HEK293T (cell line): Measurements from ENCODE around the gene EFNB3.
A peak's percentile ranks its signal among the peaks of the same experiment; 100 is the strongest.

Source experiments
- CTCF ChIA-PET: fragments of 350-600 bp; formaldehyde crosslinking; extraction: SDS; loops from one replicate; lab custom pipeline; 2021; ENCODE audit warnings: antibody characterized with exemption, inconsistent platforms; lab: Yijun Ruan, JAX
- POLR2A ChIA-PET: fragments of 350-600 bp; formaldehyde crosslinking; extraction: SDS; loops from one replicate; lab custom pipeline; 2020; ENCODE audit warnings: antibody characterized with exemption, inconsistent platforms; lab: Yijun Ruan, JAX
- DNase-seq: peaks from one replicate; pipeline ENCODE4 v3.0.0; 2012; ENCODE audit warnings: mixed read lengths; ENCODE audit errors: extremely low spot score
- ARNT ChIP-seq: fragments of 450-650 bp; IDR thresholded peaks from 2 replicates; pipeline ENCODE4 v1.6.1; 2017; ENCODE audit warnings: mild to moderate bottlenecking
- BHLHE40 ChIP-seq: fragments of 450-650 bp; IDR thresholded peaks from 2 replicates; pipeline ENCODE4 v1.6.1; 2016; ENCODE audit warnings: mild to moderate bottlenecking, moderate library complexity, borderline replicate concordance
- CTBP1 ChIP-seq: fragments of 450-650 bp; IDR thresholded peaks from 2 replicates; pipeline ENCODE4 v1.6.1; 2016; ENCODE audit warnings: borderline replicate concordance
- ELF4 ChIP-seq: fragments of 450-650 bp; IDR thresholded peaks from 2 replicates; pipeline ENCODE4 v1.6.1; 2017; ENCODE audit warnings: antibody characterized with exemption
- FOXA1 ChIP-seq: fragments of 450-650 bp; IDR thresholded peaks from 2 replicates; pipeline ENCODE4 v1.6.1; 2016; ENCODE audit warnings: mild to moderate bottlenecking
- FOXK2 ChIP-seq: fragments of 450-650 bp; IDR thresholded peaks from 2 replicates; pipeline ENCODE4 v1.6.1; 2016; ENCODE audit warnings: mild to moderate bottlenecking
- FOXM1 ChIP-seq: fragments of 450-650 bp; IDR thresholded peaks from 2 replicates; pipeline ENCODE4 v1.6.1; 2017; ENCODE audit warnings: mild to moderate bottlenecking, borderline replicate concordance
- HDGF ChIP-seq: fragments of 450-650 bp; IDR thresholded peaks from 2 replicates; pipeline ENCODE4 v1.6.1; 2017; ENCODE audit warnings: antibody characterized with exemption, borderline replicate concordance
- L3MBTL2 ChIP-seq: fragments of 450-650 bp; conservative IDR thresholded peaks from 2 replicates; pipeline ENCODE4 v1.6.1; 2016; ENCODE audit warnings: mild to moderate bottlenecking
- LEF1 ChIP-seq: fragments of 450-650 bp; IDR thresholded peaks from 2 replicates; pipeline ENCODE4 v1.6.1; 2017; ENCODE audit warnings: mild to moderate bottlenecking, borderline replicate concordance
- NFRKB ChIP-seq: fragments of 450-650 bp; IDR thresholded peaks from 2 replicates; pipeline ENCODE4 v1.6.1; 2016; ENCODE audit warnings: mild to moderate bottlenecking, moderate library complexity
- PKNOX1 ChIP-seq: fragments of 450-650 bp; IDR thresholded peaks from 2 replicates; pipeline ENCODE4 v1.6.1; 2016
- SP1 ChIP-seq: fragments of 450-650 bp; IDR thresholded peaks from 2 replicates; pipeline ENCODE4 v1.6.1; 2017
- SUZ12 ChIP-seq: fragments of 450-650 bp; IDR thresholded peaks from 2 replicates; pipeline ENCODE4 v1.6.1; 2016; ENCODE audit warnings: mild to moderate bottlenecking
- TARDBP ChIP-seq: fragments of 450-650 bp; IDR thresholded peaks from 2 replicates; pipeline ENCODE4 v1.6.1; 2016
- ZNF384 ChIP-seq: fragments of 450-650 bp; IDR thresholded peaks from 2 replicates; pipeline ENCODE4 v1.6.1; 2016

Gene EFNB3

GRCh38 chr17:7744416-7744815 is 39.4 kb downstream of the EFNB3 start:
- ChIA-PET POLR2A (interaction anchor here (1.3 to 1.7 kb wide), 5 partner anchors 38 to 246 kb away, joined by 3 to 6 read pairs (median 5); partner anchors contain the start of genes KDM6B, NAA38 and TP53), CTCF (interaction anchor here (0.6 to 1.8 kb wide), 12 partner anchors 10 to 189 kb away, joined by 3 to 9 read pairs (median 4); partner anchors contain the start of gene KDM6B)
- TF ChIP-seq L3MBTL2 = no peak
- TF ChIP-seq ZNF384 = no peak; the same call in 1 of the 2 replicates
- TF ChIP-seq TARDBP = no peak
- no peak for TF ChIP-seq ELF4
- TF ChIP-seq FOXK2 = no peak
- no peak for TF ChIP-seq FOXA1
- TF ChIP-seq PKNOX1 = no peak; the same call in 1 of the 2 replicates
- DNase-seq = no peak

- TF ChIP-seq ELF4 (no peak), ZNF384 (peak; percentile 53; the same call in 1 of the 2 replicates)
- POLR2A ChIA-PET = interaction anchor here (0.9 to 1.4 kb wide), 2 partner anchors 111 to 244 kb away, joined by 3 read pairs; partner anchors contain the start of gene NAA38
- CTCF ChIA-PET = interaction anchor here (0.6 to 1.1 kb wide), 2 partner anchors 11 to 33 kb away, joined by 3 read pairs; no protein-coding TSS in a partner anchor
- DNase-seq = peak; percentile 39
Observed at GRCh38 chr17:7745748-7746470, 40.9 kb downstream of the EFNB3 start.

GRCh38 chr17:7747635-7748071 is 42.7 kb downstream of the EFNB3 start:
- POLR2A ChIA-PET = interaction anchor here (0.8 to 1.5 kb wide), 6 partner anchors 9 to 120 kb away, joined by 3 to 5 read pairs (median 3); partner anchors contain the start of genes NAA38 and SAT2
- DNase-seq = no peak
- TF ChIP-seq ZNF384 = no peak
- TF ChIP-seq PKNOX1 = no peak
- TF ChIP-seq FOXM1 = no peak
- TF ChIP-seq SP1 = no peak
- no peak for TF ChIP-seq L3MBTL2
- no peak for TF ChIP-seq ELF4
- CTCF ChIA-PET = interaction anchor here (1.0 kb wide), 1 partner anchor 34 kb away, joined by 4 read pairs; no protein-coding TSS in a partner anchor

- ChIA-PET CTCF (interaction anchor here (0.7 to 1.0 kb wide), 2 partner anchors 34 to 36 kb away, joined by 3 to 4 read pairs; no protein-coding TSS in a partner anchor), POLR2A (interaction anchor here (0.8 to 1.5 kb wide), 6 partner anchors 8 to 120 kb away, joined by 3 to 5 read pairs (median 3); partner anchors contain the start of genes NAA38 and SAT2)
- TF ChIP-seq TARDBP (no peak), SUZ12 (no peak), BHLHE40 (no peak), L3MBTL2 (no peak), LEF1 (no peak), CTBP1 (no peak), FOXA1 (no peak), NFRKB (no peak), FOXM1 (no peak), ELF4 (no peak), SP1 (no peak), PKNOX1 (no peak), FOXK2 (no peak), ZNF384 (no peak), HDGF (no peak), ARNT (no peak)
- DNase-seq = no peak
Observed at GRCh38 chr17:7748076-7748775, 43.2 kb downstream of the EFNB3 start.

- ChIA-PET CTCF (no interaction called here), POLR2A (no interaction called here)
- DNase-seq = no peak
- no peak for TF ChIP-seq FOXM1
Observed at GRCh38 chr17:7750321-7750821, 45.4 kb downstream of the EFNB3 start.

GRCh38 chr17:7754656-7755055 is 49.7 kb downstream of the EFNB3 start:
- POLR2A ChIA-PET = no interaction called here
- CTCF ChIA-PET = interaction anchor here (0.6 to 0.7 kb wide), 2 partner anchors 10 to 399 kb away, joined by 3 to 4 read pairs; no protein-coding TSS in a partner anchor
- DNase-seq = no peak
- TF ChIP-seq NFRKB = no peak
- no peak for TF ChIP-seq LEF1
- no peak for TF ChIP-seq TARDBP
